GM23248 (cell line): Measurements from ENCODE around the gene ATP2A3. TPM values are rescaled to one million over a fixed set of nuclear protein-coding genes. Genes with fewer than 3 reads are reported as not detected.

Experiments used
- DNase-seq: peaks from one replicate; pipeline ENCODE4 v3.0.0-alpha.2; 2015
- H2AFZ ChIP-seq: fragments of 200-600 bp; sonication (generic); 2 replicates; pipeline ENCODE4 v1.6.1; 2016; ENCODE audit warnings: antibody characterized with exemption
- H3F3A ChIP-seq: fragments of 200-600 bp; sonication (generic); 2 replicates; pipeline ENCODE4 v1.6.1; 2016; ENCODE audit warnings: mild to moderate bottlenecking, antibody characterized with exemption, mixed run types; ENCODE audit not compliant: insufficient read depth
- H3K27ac ChIP-seq: fragments of 200-600 bp; sonication (generic); 2 replicates; pipeline ENCODE4 v1.5.1; 2016; ENCODE audit warnings: mild to moderate bottlenecking
- H3K27me3 ChIP-seq: fragments of 200-600 bp; sonication (generic); replicated peaks from 2 replicates; pipeline ENCODE4 v1.6.1; 2016; ENCODE audit warnings: mild to moderate bottlenecking; ENCODE audit not compliant: insufficient read depth
- H3K36me3 ChIP-seq: fragments of 200-600 bp; sonication (generic); 2 replicates; pipeline ENCODE4 v1.6.1; 2016; ENCODE audit warnings: low read depth, mild to moderate bottlenecking
- H3K4me1 ChIP-seq: fragments of 200-600 bp; sonication (generic); 2 replicates; pipeline ENCODE4 v1.6.1; 2016; ENCODE audit warnings: mild to moderate bottlenecking; ENCODE audit not compliant: insufficient read depth
- H3K4me2 ChIP-seq: fragments of 200-600 bp; sonication (generic); one replicate; pipeline ENCODE4 v1.6.1; 2016; ENCODE audit warnings: mild to moderate bottlenecking; ENCODE audit not compliant: unreplicated experiment
- H3K4me3 ChIP-seq: fragments of 200-600 bp; sonication (generic); 2 replicates; pipeline ENCODE4 v1.5.1; 2016; ENCODE audit warnings: mild to moderate bottlenecking
- H3K79me2 ChIP-seq: fragments of 200-600 bp; sonication (generic); 2 replicates; pipeline ENCODE4 v1.6.1; 2016; ENCODE audit warnings: mild to moderate bottlenecking; ENCODE audit not compliant: insufficient read depth
- H3K9ac ChIP-seq: fragments of 200-600 bp; sonication (generic); 2 replicates; pipeline ENCODE4 v1.6.1; 2016; ENCODE audit warnings: mild to moderate bottlenecking
- H3K9me2 ChIP-seq: fragments of 200-600 bp; sonication (generic); 2 replicates; pipeline ENCODE4 v1.6.1; 2016; ENCODE audit warnings: mixed run types, mild to moderate bottlenecking, moderate library complexity; ENCODE audit not compliant: insufficient read depth
- H3K9me3 ChIP-seq: fragments of 200-600 bp; sonication (generic); one replicate; pipeline ENCODE4 v1.6.1; 2017; ENCODE audit warnings: low read depth
- H4K20me1 ChIP-seq: fragments of 200-600 bp; sonication (generic); 2 replicates; pipeline ENCODE4 v1.6.0; 2016; ENCODE audit not compliant: insufficient read depth
- EZH2 ChIP-seq: fragments of 200-600 bp; sonication (generic); IDR thresholded peaks from 2 replicates; pipeline ENCODE4 v1.6.1; 2018; ENCODE audit warnings: antibody characterized with exemption, mild to moderate bottlenecking; ENCODE audit not compliant: insufficient read depth, poor library complexity, severe bottlenecking
- EZH2phosphoT487 ChIP-seq: fragments of 200-600 bp; sonication (generic); IDR thresholded peaks from 2 replicates; pipeline ENCODE4 v1.6.1; 2018; ENCODE audit warnings: antibody characterized with exemption, moderate library complexity, mild to moderate bottlenecking, low read depth; ENCODE audit not compliant: insufficient read depth
- WGBS, 2 experiments: methylation state at CpG; one replicate each; pipeline ENCODE4 v1.1.6; 2015 to 2017; ENCODE audit warnings: low lambda C conversion rate in 2 of 2, low coverage in 1 of 2; ENCODE audit errors: missing lambda C conversion rate in 2 of 2; 5-methylcytosine and 5-hydroxymethylcytosine counted together
- in situ Hi-C: fragments of 300-500 bp; cut with MboI; formaldehyde crosslinking; loops from 2 replicates; pipeline ENCODE4 v1.15.0; 2020
- polyA plus RNA-seq: library from polyadenylated mRNA; unstranded; fragments of >200 nt; fragmentation: Nextera tagmentation; extraction: Ambion mirVana; gene quantifications from 2 replicates; pipeline ENCODE4 v1.2.1, GENCODE V29; 2016
- total RNA-seq: library from RNA; depleted of rRNA; stranded (reverse); fragments of >200 nt; shearing (Covaris generic); gene quantifications from 2 replicates; pipeline ENCODE4 v1.2.3, GENCODE V29; 2014

The ATP2A3 gene
- total and polyA plus RNA-seq, 2 experiments from 2014 or later: 0.81 to 0.86 TPM

DNA sequence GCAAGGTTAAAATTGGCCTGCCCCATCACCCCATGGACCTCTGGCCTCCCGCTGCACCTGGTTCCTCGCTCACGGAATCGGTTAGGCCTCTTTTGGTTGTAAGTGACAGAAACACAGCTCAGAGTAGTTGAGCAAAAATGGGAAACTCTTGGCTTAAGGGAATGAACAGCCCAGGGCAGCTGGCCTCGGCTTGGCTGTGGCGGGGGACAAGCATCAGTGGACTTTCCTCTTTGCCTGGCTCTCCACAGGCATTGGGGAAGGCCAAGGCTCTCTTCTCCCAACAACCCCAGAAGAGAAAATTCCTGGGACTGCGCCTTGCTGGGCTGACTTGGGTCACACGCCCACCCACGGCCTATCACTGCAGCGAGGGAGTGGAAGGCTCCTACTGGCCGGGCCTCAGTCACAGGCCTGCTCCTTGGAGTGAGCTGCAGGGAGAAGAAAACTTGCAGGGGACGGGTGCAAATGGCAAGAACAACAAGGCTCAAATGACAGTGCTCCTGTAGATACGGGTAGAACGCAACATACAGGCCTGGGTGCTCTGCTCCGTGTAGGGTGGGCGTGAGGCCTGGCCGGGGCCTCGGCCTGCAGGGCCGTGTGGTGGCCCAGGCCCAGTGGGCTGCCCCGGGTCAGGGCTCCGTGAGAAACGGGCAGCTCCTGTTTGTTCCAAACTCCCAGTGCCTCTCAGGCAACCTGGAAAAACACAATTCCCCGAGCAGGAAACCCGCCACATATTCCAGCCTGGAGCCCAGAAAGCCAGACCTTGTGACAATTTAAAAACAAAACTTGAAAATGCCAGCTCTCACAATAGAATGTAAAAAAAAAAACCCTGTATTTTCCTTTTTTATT, 25.0 kb upstream of the ATP2A3 start:
- no peaks in the 10 kb centered on the region for H3K9me2 ChIP-seq
- WGBS, 2 experiments: 76% methylated on average over 24 of the region's 24 CpGs
- TF ChIP-seq EZH2phosphoT487 (no peak), EZH2 (no peak)
- in situ Hi-C loops: no loop called here
- H3F3A ChIP-seq: no peaks in the 10 kb centered on the region
- no peak overlapping the region for H3K4me2 ChIP-seq
- no peaks in the 10 kb centered on the region for H3K4me1 ChIP-seq
- H3K4me3 ChIP-seq: no peak overlapping the region
- H2AFZ ChIP-seq: no peak overlapping the region
- no peaks in the 10 kb centered on the region for H4K20me1 ChIP-seq
- DNase-seq: no peak
- H3K27ac ChIP-seq: no peak overlapping the region
- H3K36me3 ChIP-seq: no peaks in the 10 kb centered on the region
- no peaks in the 10 kb centered on the region; the same call in 1 of the 2 replicates for H3K27me3 ChIP-seq
- H3K9ac ChIP-seq: no peak overlapping the region
- no peaks in the 10 kb centered on the region for H3K9me3 ChIP-seq
- no peaks in the 10 kb centered on the region for H3K79me2 ChIP-seq

- TF ChIP-seq EZH2phosphoT487 (no peak), EZH2 (no peak)
- Histone ChIP-seq H3K79me2 (no peaks in the 10 kb centered on the region), H3K4me2 (no peak overlapping the region), H2AFZ (no peak overlapping the region), H3K27ac (no peak overlapping the region), H3K9me3 (no peaks in the 10 kb centered on the region), H3K36me3 (no peaks in the 10 kb centered on the region), H3K9ac (no peak overlapping the region), H3K4me3 (no peak overlapping the region), H3K27me3 (no peaks in the 10 kb centered on the region; the same call in 1 of the 2 replicates), H3F3A (no peaks in the 10 kb centered on the region), H3K4me1 (peaks cover 4% of the 10 kb centered on the region; the same call in 1 of the 2 replicates), H4K20me1 (no peaks in the 10 kb centered on the region), H3K9me2 (no peaks in the 10 kb centered on the region)
- DNase-seq: no peak
- WGBS, 2 experiments: 48 to 53% methylated on average over 4 of the region's 4 CpGs
- in situ Hi-C loops: no loop called here
Observed at GRCh38 chr17:3988297-3989040, 24.2 kb upstream of the ATP2A3 start.

DNA sequence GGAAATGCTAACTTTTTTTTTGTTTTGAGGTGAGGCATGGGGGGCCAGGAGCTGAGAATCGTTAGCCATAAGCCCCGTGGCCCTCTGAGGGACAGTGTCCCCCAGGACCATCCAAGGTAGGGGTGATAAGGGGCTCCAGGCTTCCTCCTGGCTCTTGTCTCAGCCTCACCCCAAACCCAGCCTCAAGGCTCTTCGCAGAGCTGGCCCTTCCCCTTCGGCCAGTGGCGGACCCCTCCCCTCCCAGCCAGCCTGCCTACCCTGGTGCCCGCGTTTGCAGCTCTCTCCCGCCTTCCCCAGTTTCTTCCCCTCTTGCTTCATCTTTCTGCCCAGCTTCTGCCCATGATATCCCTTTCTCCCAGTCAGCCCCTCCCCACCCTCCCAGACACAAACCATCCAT, 22.7 kb upstream of the ATP2A3 start:
- Histone ChIP-seq H3K9ac (no peak overlapping the region), H2AFZ (no peak overlapping the region), H3K9me2 (no peaks in the 10 kb centered on the region), H3F3A (no peaks in the 10 kb centered on the region), H3K4me2 (no peak overlapping the region), H3K36me3 (no peaks in the 10 kb centered on the region), H3K9me3 (no peaks in the 10 kb centered on the region), H3K79me2 (no peaks in the 10 kb centered on the region), H3K4me1 (peaks cover 4% of the 10 kb centered on the region; the same call in 1 of the 2 replicates), H3K27me3 (no peaks in the 10 kb centered on the region; the same call in 1 of the 2 replicates), H4K20me1 (no peaks in the 10 kb centered on the region), H3K4me3 (no peak overlapping the region), H3K27ac (no peak overlapping the region)
- in situ Hi-C loops: no loop called here
- TF ChIP-seq EZH2phosphoT487 (no peak), EZH2 (no peak)
- no peak for DNase-seq
- 82 to 86% methylated on average over 2 to 8 of the region's 8 CpGs for WGBS, 2 experiments

GRCh38 chr17:3986270-3986938, 22.2 kb upstream of the ATP2A3 start:
- H3K79me2 ChIP-seq: no peaks in the 10 kb centered on the region
- H3K9me2 ChIP-seq: no peaks in the 10 kb centered on the region
- no peak overlapping the region for H2AFZ ChIP-seq
- in situ Hi-C loops: no loop called here
- H3K27me3 ChIP-seq: no peaks in the 10 kb centered on the region; the same call in 1 of the 2 replicates
- no peak overlapping the region for H3K4me3 ChIP-seq
- no peak overlapping the region for H3K9ac ChIP-seq
- no peak overlapping the region for H3K4me2 ChIP-seq
- H3K27ac ChIP-seq: no peak overlapping the region
- no peaks in the 10 kb centered on the region for H3F3A ChIP-seq
- H3K36me3 ChIP-seq: no peaks in the 10 kb centered on the region
- no peaks in the 10 kb centered on the region for H4K20me1 ChIP-seq
- 31 to 37% methylated on average over 16 of the region's 16 CpGs for WGBS, 2 experiments
- no peaks in the 10 kb centered on the region for H3K9me3 ChIP-seq
- H3K4me1 ChIP-seq: peaks cover 4% of the 10 kb centered on the region; the same call in 1 of the 2 replicates
- TF ChIP-seq EZH2 (no peak), EZH2phosphoT487 (no peak)
- no peak for DNase-seq
